ENCODE measurements around the gene NKAIN2. TPM values are rescaled to one million over a fixed set of nuclear protein-coding genes. Genes with fewer than 3 reads are reported as not detected.

The NKAIN2 gene
- total RNA-seq, 4 donors from 2014 or later, result 0.31 to 0.58 (median 0.39) TPM; not detected in 1

GRCh38 chr6:124755321-124755720, 951.7 kb downstream of the NKAIN2 start:
- no peaks in the 10 kb centered on the region for H3K27me3 ChIP-seq
- TF ChIP-seq, protein P1, sequence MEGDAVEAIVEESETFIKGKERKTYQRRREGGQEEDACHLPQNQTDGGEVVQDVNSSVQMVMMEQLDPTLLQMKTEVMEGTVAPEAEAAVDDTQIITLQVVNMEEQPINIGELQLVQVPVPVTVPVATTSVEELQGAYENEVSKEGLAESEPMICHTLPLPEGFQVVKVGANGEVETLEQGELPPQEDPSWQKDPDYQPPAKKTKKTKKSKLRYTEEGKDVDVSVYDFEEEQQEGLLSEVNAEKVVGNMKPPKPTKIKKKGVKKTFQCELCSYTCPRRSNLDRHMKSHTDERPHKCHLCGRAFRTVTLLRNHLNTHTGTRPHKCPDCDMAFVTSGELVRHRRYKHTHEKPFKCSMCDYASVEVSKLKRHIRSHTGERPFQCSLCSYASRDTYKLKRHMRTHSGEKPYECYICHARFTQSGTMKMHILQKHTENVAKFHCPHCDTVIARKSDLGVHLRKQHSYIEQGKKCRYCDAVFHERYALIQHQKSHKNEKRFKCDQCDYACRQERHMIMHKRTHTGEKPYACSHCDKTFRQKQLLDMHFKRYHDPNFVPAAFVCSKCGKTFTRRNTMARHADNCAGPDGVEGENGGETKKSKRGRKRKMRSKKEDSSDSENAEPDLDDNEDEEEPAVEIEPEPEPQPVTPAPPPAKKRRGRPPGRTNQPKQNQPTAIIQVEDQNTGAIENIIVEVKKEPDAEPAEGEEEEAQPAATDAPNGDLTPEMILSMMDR (IDR thresholded peaks at IDR 0.05 in 4 of 5, conservative IDR thresholded peaks at IDR 0.05 in 1 of 5), result no peak
- TF ChIP-seq POLR2A (IDR thresholded peaks at IDR 0.05), result no peak
- ATAC-seq, result no peak
- no peak overlapping the region for H3K27ac ChIP-seq
- no peaks in the 10 kb centered on the region for H3K9me3 ChIP-seq
- no peak overlapping the region for H3K4me3 ChIP-seq
- H3K36me3 ChIP-seq, result no peaks in the 10 kb centered on the region
- intact Hi-C loops (cut with DNase I; ENCODE audit: low total_unique reads) (no loop called here), in situ Hi-C loops (cut with MboI; ENCODE audit: low sequenced_read_pairs in 4 of 4) (no loop called here)
- DNase-seq, result no peak
- H3K4me1 ChIP-seq, result no peaks in the 10 kb centered on the region

DNA sequence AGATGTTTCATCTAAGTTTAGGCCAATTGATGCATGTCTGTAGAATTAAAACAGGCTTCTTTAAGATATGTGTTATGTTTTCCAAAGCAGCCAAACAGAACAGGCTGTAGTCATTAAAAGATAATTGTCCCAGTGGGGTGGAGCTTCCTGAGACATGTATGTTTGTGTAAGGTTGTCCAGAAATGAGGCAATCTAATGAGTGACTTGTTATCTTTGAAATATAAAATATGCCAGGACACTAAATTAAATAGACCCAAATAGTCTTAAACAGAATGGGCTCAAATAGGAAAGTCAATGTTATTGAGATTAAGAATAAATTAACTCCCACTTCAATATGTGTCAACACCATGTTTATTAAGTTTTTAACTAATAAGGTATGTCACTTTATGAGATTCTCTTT, 953.9 kb downstream of the NKAIN2 start:
- H3K27me3 ChIP-seq, result no peaks in the 10 kb centered on the region
- ATAC-seq (no peak), DNase-seq (no peak)
- intact Hi-C loops (cut with DNase I; ENCODE audit: low total_unique reads), result no loop called here
- H3K4me3 ChIP-seq, result no peak overlapping the region
- no peaks in the 10 kb centered on the region for H3K9me3 ChIP-seq
- TF ChIP-seq POLR2A (IDR thresholded peaks at IDR 0.05), result no peak
- TF ChIP-seq, protein P1 (IDR thresholded peaks at IDR 0.05 in 4 of 5, conservative IDR thresholded peaks at IDR 0.05 in 1 of 5), result no peak
- H3K36me3 ChIP-seq, result no peaks in the 10 kb centered on the region
- in situ Hi-C loops (cut with MboI; ENCODE audit: low sequenced_read_pairs in 4 of 4), result no loop called here
- no peaks in the 10 kb centered on the region for H3K4me1 ChIP-seq
- H3K27ac ChIP-seq, result no peak overlapping the region

- DNase-seq (no peak), ATAC-seq (no peak)
- Histone ChIP-seq H3K9me3 (no peaks in the 10 kb centered on the region), H3K4me3 (no peak overlapping the region), H3K4me1 (no peaks in the 10 kb centered on the region), H3K27ac (no peak overlapping the region), H3K27me3 (no peaks in the 10 kb centered on the region), H3K36me3 (no peaks in the 10 kb centered on the region)
- intact Hi-C loops (cut with DNase I; ENCODE audit: low total_unique reads) (no loop called here), in situ Hi-C loops (cut with MboI; ENCODE audit: low sequenced_read_pairs in 4 of 4) (no loop called here)
- TF ChIP-seq, protein P1 (IDR thresholded peaks at IDR 0.05 in 4 of 5, conservative IDR thresholded peaks at IDR 0.05 in 1 of 5), result no peak
- TF ChIP-seq POLR2A (IDR thresholded peaks at IDR 0.05), result no peak
Observed at GRCh38 chr6:124758663-124759062, 955.0 kb downstream of the NKAIN2 start.

DNA sequence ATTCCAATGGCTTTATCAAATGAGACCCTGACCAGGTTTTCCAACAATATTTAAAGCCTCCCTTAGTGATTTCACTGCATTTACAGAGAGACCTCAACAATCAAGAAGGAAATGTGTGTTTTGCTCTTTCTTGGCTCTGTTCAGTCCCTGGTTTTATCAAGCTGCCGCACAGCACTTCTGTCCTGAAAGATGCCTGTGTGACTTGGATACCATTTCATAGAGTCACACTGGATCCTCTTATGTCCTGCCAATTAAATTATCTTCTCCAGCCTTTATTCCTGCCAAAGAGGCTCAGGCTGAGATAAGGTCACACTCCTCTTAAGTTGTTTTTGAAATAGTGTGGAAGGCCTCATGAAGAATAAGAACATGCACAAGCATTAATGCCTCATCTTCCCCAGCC, 961.6 kb downstream of the NKAIN2 start:
- ATAC-seq, result no peak
- in situ Hi-C loops (cut with MboI; ENCODE audit: low sequenced_read_pairs in 4 of 4), result no loop called here
- no peak for TF ChIP-seq POLR2A (IDR thresholded peaks at IDR 0.05)
- TF ChIP-seq, protein P1 (IDR thresholded peaks at IDR 0.05 in 4 of 5, conservative IDR thresholded peaks at IDR 0.05 in 1 of 5), result no peak

GRCh38 chr6:124768224-124768623, 964.6 kb downstream of the NKAIN2 start:
- H3K27me3 ChIP-seq, result no peaks in the 10 kb centered on the region
- no peak overlapping the region for H3K27ac ChIP-seq
- TF ChIP-seq, protein P1 (IDR thresholded peaks at IDR 0.05 in 4 of 5, conservative IDR thresholded peaks at IDR 0.05 in 1 of 5), result no peak
- no peak for TF ChIP-seq POLR2A (IDR thresholded peaks at IDR 0.05)
- H3K36me3 ChIP-seq, result no peaks in the 10 kb centered on the region
- DNase-seq, result no peak
- no peak overlapping the region for H3K4me3 ChIP-seq
- in situ Hi-C loops (cut with MboI; ENCODE audit: low sequenced_read_pairs in 4 of 4), result no loop called here
- no peaks in the 10 kb centered on the region for H3K9me3 ChIP-seq
- no peaks in the 10 kb centered on the region for H3K4me1 ChIP-seq
- no peak for ATAC-seq
- intact Hi-C loops (cut with DNase I; ENCODE audit: low total_unique reads), result no loop called here

More for the DNA sequence above, 961.6 kb downstream of the NKAIN2 start:
- no peak for DNase-seq
- Histone ChIP-seq H3K36me3 (no peaks in the 10 kb centered on the region), H3K27ac (no peak overlapping the region), H3K4me1 (no peaks in the 10 kb centered on the region), H3K4me3 (no peak overlapping the region), H3K9me3 (no peaks in the 10 kb centered on the region), H3K27me3 (no peaks in the 10 kb centered on the region)
- intact Hi-C loops (cut with DNase I; ENCODE audit: low total_unique reads), result no loop called here
